CD4-positive, alpha-beta T cell treated with Interleukin-17A for 1 hour (primary cell): Measurements from ENCODE around the gene MACROD2.

Experiments used
- DNase-seq: peaks from one replicate; pipeline ENCODE4 v3.0.0-alpha.2; 2020

MACROD2 gene

DNA sequence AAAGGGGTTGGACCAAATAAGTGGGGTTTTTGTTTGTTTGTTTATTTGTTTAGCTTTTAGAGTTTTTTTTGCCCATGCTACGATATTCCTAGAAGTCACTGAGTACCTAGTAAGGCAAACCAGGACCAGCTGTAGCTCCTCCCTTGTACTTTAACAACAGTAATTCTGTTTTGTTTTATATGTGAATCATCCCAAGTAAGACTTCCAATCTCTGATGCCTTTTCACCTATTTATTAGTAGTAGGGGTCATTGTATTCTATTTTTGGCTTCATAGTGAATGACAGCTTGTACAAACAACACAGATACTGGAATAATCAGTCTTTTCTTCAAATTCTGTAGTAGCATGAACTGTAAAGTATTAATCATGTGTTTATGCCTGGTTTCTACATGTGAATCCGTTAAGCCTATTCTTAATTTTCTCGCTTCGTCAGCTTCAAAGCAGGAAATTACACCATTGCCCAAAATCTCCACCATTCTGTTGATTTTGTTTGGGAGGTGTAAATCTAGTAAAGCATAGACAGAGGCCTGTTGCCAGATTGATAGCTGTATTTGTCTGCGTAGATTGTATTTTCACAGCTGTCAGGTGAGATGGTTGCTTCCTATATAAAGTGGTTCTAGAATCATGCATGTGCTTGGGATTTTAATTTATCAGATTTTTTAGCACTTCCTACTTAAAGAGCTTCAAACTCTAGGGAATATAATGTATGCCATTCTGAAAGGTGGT, 493.6 kb downstream of the MACROD2 start:
- no peak for DNase-seq

DNA sequence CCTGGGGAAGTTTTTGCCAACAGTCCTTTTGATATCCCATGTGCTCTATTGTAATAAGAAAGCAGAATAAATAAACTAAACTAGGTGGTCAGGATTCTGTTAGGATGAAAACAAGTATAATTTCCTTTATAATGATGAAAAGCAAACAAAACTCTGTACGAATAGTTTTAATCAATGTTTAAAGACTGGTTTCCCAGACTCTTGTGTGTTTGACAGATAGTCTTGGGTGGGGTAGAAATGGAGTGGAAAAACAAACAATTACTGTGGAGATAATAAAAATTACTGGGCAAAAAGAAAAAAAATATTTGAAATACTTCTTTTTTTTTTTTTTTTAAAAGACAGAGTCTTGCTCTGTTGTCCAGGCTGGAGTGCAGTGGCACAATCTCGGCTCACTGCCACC, 494.2 kb downstream of the MACROD2 start:
- DNase-seq: no peak

DNA sequence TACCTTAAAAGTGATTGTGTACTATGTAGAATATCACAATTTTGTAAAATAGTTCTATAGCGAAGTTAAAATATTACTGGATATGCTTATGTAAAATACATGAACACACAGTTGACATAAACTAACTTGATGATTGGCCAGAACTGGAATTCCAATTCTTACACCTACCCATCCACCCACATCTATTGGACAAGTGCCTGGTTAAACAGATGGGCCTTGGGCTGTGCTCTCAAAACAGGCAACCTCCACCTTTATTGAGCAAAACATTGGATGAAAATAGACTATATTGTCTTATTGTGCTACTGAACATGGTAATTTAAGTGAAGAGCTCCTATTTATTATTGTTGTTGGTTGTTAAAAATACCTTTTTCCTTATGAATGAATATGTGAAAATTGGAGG, 496.1 kb downstream of the MACROD2 start:
- no peak for DNase-seq

DNA sequence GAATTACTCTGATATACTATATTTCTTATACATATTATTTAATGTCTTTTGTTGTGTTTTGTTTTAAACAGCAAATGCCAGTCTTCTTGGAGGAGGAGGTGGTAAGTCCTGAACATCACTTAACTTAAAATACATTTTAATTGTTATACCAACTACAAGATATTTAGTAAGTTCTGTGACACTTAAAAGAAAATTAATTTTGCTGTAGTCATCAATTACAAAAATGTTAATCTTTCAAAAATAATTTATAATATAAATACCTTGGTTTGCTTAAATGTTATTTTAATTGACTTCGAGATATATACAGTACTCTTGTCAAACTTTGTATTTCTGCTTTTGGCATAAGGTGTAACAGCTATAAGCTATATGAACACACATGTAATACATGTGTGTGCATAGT, 498.1 kb downstream of the MACROD2 start:
- no peak for DNase-seq

DNA sequence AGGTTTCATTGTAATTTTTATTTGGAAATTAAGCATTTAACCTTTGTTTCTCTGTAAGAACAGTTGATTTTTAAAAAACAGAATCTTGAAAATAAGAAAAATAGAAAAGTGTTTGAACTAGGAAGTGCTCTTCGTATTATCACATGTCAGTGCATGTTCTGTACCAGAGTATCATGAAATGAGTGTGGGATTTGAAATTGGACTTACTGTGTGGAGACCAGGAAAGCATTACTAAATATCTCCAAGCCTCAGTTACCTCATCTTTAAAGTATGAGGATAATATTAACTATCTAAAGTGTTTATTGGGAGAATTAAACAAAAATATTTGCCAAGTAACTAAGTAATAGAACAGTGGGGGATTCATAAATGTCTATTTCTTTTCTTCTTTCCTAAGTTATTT, 499.0 kb downstream of the MACROD2 start:
- no peak for DNase-seq

DNA sequence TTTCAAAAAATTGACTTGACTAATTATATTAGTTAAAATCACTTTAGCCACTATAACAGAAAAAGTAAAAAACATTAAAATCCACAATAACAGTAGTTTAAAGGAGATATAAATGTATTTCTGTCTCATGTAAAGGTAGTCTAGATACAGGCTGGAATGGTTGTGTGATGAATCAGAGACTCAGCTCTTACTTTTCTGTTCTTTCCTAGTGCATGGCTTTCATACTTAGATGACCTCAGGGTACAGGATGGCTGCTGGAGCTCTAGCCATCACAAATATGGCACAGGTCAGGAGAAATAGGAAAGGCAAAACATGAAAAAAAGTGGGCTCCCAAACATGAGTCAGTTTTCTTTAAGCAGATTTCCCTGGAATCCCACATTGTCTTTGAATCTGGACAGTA, 499.8 kb downstream of the MACROD2 start:
- no peak for DNase-seq

DNA sequence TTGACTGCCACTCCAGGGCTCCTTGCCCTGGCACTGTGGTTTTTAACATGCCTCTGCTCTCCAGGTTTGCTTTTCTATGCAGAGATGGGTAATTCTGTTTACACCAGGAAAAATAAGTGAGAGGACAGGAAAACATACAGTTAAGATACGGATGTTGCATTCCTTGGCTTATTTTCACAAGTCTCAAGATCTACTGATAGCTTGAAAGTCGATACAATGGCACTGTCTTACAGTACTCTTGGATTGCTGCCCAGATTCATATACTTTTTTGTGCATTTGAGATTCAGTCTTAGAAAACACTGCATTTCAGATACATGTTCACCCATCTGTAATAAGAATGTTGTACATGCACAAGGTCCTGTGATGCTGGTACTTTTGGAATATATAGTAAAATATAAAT, 501.7 kb downstream of the MACROD2 start:
- no peak for DNase-seq

DNA sequence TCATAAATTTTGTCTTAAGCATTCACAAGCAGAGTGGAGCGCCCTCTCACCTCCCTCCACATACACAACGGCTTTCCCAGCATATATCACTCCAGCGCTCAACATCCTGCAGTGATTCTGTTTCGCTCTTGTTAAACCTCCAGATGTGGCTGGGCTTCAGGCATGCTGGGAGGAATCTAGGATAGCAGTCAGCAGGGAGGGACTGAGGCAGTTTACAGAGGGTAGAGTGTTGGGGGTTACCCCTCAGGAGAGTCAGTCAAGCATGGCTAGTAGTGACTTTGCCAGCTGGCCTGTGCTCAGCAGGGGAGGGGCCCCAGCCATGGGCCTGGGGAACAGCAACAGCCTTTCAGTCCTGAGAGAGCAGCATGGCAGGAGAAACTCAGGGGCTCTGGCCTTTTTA, 503.5 kb downstream of the MACROD2 start:
- DNase-seq: no peak

DNA sequence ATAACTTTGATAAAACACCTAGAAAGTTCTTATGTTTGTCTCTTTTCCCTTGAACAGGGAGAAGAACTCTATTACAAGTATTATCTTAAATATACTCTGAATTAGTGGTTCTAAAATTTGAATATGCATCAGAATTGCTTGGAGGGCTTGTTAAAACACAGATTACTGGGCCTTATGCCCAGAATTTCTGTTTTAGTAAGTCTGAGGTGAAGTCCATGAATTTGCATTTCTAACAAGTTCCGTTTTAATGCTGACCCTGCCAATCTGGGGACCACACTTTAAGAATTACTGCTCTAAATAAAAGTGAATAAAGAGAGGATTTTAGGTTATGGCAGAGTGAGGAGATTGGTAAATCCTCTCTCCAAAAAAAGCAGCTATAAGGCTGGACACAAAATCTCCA, 510.2 kb downstream of the MACROD2 start:
- DNase-seq: no peak

DNA sequence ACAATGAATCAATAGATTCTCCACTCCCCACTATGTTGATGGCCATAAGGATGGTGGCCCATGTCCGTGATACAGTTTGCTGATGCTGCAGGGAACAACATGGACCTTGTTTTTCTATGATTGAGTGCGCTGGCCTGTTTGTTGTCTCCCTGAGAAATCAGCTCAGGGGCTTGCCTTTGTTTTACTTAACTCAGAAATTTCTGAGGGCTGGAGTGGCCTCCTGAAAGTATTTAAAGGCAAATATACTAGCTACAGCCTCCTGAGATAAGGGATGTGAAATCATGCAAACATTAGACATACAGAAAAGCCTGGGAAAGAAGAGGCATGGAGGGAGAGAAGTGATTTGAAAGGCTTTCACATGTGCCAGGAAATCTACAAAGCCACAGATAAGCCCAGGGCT, 512.4 kb downstream of the MACROD2 start:
- no peak for DNase-seq

DNA sequence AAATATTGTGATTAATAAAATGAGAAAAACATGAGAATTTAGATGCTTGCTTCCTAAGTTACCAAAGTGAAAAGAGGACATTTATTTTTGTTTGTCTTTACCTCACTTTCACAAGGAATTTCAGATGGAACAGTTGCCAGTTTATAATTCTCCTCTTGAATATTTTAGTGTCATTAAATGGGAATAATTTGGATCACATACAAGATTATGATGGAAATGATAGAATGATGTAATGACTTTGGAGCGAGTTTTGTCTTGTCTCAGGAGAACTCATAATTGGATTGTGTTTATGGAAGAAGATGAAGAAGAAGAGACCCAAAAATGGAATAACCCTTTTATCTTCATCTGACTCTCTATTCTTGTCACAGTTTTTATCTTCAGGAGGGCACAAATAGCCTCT, 515.0 kb downstream of the MACROD2 start:
- no peak for DNase-seq

DNA sequence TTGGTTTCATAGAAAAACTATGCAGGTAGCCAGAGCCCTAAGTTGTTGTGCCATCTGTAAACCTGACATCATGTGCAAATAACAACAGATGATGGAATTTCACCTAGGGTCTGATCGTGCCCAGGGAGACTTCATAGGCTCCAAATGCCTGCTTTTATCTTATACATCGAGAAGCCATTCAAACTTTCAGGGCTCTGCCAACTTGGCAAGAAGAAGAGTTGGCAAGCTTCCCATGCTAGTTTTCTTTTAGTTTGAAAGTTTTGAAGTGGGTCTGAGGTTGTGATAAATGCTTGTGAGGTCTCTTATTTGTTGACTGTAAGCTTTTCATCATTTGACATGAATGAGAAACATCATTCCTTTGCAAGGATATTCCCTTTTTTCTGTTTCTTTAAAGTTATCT, 517.5 kb downstream of the MACROD2 start:
- no peak for DNase-seq

DNA sequence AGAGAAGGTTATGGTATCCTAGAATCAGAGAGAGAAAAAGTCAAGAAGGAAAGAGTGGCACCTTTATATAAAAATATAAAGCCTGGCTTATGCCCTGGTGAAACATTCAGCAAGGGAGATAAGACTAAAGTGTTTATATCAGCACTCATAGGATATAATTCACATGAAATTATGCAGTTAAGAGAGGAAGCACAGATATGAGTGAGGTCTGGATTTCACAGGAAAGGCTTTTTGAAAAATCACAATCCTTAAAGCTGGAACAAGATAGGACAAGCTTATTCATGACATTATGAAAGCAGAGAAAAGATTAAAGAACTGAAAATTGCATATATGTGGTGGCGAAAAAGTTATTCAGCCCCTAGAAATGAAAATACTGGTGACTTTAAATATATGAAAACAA, 523.3 kb downstream of the MACROD2 start:
- DNase-seq: no peak

DNA sequence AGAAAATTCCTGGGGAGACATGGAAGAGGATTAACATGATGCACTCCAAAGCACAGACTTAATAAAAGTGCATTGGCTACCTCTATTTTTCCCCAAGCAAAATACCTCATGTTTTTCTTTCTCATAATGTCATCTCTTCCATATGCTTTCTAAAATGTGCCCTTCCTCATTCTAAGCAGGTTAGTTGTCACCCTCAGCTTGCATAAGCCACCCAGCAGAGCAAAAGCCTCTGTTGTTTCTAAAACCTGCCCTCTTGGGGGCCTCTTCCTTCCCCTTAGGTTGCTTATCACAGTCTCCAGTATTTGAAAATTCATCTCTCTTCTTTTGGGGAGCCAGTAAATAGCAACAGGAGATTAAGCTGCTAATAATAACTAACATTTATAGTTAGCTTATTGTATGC, 525.7 kb downstream of the MACROD2 start:
- DNase-seq: no peak

DNA sequence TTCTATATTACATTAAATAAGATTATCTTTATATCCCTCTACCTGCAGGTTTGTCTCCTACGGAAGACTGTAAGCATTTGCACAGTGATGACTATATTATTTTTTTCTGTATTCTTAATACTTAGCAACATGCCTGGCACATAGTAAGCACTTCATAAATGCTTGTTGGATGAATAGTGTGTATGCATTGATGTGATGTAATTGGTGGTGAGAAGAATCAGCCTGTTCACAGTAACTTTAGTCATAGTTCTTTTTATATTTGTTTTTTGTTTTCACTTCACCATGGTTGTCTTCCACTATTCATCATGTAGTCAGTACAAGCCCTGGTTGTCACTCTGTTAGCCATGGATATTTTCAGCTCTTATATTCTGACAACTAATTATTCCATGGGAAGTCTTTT, 526.1 kb downstream of the MACROD2 start:
- DNase-seq: no peak

DNA sequence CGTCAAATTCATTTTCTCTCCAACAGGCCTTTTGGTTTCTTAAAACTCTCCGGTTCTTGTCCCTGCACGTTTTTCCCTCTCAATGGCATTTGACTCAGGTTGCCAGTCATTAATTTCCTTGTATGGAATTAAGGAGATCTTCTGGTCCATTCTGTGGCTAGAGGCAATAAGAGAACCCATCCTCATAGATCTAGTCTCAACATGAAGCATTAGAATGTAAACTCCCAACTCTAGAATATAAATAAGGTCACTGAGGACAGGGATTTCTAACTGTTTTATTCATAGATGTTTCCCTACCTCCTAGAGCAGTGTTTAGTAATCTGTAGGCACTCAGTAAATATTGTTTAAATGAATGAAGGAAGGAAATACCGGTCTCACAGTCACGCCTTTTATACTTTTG, 527.3 kb downstream of the MACROD2 start:
- no peak for DNase-seq

DNA sequence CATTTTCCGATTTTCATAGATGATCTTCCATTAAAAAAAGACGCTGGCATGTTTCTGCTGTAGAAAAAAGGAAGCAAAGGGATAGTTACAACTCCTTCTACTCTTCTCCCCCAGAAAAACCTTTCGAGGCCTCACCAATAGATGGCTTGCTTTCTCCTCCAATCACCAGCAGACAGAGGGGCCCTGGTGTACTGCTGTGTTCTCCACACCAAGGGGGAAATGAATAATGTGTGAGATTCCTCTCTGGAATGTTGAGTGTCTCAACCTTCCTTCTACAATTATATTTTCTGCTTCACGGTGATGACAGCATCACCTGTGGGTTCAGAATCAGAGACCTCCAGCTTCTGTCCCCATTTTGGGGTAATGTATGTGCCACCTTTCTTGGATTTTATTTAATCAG, 527.8 kb downstream of the MACROD2 start:
- DNase-seq: no peak

DNA sequence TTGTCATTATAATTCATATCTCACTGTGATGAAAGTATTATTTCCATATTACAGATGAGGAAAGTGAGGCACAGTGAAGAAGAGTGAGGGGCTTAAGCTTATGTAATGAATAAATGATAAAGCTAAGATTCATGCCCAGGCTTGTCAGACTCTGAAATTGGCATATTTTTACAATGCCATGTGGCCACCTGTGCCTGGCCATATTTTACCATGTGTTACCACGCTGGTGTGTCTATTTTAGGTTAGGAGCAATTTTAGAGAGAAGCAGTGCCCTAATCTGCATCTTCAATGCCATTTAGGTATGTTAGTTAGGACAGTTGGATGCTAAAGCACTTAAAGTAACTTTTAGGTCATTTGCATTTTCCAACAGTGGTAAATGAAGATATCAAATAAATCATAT, 530.1 kb downstream of the MACROD2 start:
- no peak for DNase-seq

DNA sequence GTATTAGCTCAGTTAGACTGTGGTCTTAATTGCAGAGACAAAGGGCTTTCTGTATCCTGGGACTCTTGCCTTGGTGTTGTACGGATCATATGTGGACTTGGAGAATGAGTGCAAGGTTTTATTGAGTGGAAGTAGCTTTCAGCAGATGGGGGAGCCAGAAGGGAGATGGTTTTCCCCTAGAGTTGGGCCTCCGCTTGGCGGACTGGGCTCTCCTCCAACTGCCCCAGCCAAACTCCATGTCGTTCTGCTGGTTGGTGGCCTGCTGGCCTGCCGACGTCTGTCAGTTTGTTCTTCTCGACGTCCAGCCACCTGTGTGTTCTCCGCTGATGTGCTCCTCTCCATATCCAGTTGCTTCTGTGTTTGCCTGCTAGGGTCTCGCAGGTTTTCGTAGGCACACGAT, 531.6 kb downstream of the MACROD2 start:
- DNase-seq: no peak

DNA sequence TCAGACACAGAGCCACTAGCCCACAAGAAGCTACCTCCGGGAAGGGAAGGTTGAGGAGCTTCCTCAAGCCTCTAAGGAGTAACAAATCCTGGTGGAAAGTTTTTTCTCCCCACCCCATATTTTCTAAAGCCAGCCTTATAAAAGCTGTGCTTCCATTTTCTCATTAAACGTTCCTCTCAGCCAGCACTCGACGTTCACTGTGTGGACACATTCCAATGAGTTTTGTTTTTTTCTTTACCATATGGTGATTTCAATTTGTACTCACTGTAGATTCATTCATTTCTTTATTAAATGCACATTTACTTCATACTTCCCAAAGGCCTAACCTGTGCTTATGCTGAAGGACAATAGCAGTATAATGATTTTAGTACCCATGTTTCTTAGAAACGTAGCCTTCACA, 536.5 kb downstream of the MACROD2 start:
- no peak for DNase-seq

DNA sequence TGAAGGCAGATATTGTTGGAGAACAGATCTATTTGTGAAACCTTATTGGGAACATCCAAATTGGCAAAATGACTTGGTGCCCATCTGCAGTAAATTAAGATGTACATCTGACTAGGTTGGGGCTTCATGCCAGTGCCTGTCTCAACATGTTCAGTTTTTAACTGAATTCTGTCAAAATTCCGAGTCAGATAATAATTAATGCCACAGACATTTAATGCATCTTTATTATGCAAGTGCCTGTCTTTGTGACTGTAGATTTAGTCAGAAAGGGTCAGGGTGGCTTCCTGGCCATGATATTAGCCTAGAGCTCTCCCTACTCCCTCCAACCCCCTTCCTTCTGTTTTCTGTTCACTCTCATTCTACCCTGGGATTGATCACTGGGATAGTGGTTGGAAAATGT, 541.4 kb downstream of the MACROD2 start:
- DNase-seq: no peak

DNA sequence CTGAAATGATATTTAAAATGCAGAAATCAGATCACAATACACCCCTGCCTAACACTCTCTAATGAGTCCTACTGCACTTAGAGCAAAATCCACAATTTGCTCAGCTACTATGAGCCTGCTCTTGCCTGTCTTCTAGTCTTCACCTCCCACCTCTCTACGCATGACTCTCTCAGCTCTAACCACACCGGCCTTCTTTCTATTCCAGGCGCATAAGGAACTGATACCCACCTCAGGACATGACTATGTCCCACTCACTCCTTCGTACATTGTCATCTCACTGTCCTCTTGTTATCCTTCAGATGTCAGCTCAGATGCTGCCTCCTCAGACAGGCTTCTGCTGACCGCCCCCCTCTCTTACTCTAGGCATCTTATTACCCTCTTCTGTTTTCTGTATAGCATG, 543.1 kb downstream of the MACROD2 start:
- DNase-seq: no peak

DNA sequence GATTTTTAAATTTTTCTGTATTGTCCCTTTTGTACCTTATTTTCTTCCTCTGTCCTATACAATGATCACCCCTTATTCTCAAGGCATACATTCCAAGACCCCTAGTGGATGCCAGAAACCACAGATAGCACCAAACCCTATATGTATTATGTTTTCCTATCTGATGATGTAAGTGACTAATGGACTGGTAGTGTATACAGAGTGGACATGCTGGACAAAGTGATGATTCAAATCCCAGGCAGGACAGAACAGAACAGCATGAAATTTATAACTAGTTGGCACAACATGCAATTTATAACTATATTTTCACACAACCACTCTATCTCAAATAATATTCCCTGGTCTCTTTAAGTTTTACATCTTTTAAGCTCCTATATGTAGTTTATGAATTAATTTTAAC, 547.7 kb downstream of the MACROD2 start:
- no peak for DNase-seq

DNA sequence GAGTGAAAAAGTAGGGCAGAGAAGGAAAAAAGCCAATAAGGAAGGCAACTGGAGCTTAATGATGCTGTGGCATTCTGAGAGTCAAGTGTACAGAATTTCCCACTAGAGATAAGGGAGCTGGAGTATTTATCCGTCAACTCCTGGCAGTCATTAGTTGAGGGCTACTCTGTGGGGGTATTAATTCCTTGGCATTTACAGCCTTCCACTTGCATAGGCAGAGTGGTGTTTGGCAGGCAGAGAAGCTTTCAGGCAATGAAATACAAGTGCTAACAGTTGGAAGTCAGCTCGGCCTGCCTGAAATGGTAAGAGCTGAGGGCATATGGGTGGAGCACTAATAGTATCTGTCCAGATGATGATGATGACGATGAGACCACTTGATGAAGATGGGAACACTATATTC, 549.4 kb downstream of the MACROD2 start:
- no peak for DNase-seq

DNA sequence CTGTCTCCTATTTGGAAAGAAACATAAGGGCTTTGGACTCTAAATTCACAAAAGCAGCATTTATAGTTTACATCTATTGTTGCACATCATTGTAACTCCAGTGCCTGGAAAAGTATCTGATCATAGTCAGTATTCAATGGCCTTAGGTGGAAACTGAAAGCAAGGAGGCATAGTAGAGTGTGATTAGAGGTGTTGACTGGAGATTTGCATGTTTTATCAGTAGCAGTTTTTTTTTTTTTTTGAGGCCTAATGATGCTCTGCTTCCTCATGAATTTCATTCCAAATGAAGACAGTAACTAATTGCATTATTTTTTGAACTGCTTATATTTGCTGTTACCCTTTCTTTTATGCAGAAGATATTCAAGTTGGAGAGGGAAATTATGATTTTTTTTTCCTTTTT, 555.3 kb downstream of the MACROD2 start:
- DNase-seq: no peak
